ENCODE measurements around the gene AQP10. TPM values are rescaled to one million over a fixed set of nuclear protein-coding genes. Genes with fewer than 3 reads are reported as not detected.
A peak's percentile ranks its signal among the peaks of the same experiment; 100 is the strongest.

Gene AQP10
- total and polyA plus RNA-seq, 9 of the 15 experiments (the other 6 are each of a cell fraction or from before 2014, with no cell fraction given) = 0.37 to 9.7 (median 1.9) TPM

GRCh38 chr1:154320882-154321608 is at the start of gene AQP10 (continued):
- TF ChIP-seq FOXA3 (CRISPR knock-in tag; conservative IDR thresholded peaks at IDR 0.05 in 1 of 2, IDR thresholded peaks at IDR 0.05 in 1 of 2) (no peak), RERE (CRISPR knock-in tag; IDR thresholded peaks at IDR 0.05; ENCODE audit: borderline replicate concordance) (no peak), SRSF9 (IDR thresholded peaks at IDR 0.05; ENCODE audit: borderline replicate concordance, low read depth, low read length) (no peak), ETV5 (CRISPR knock-in tag; IDR thresholded peaks at IDR 0.05; ENCODE audit: low read depth) (peak; percentile 76), KHSRP (IDR thresholded peaks at IDR 0.05) (no peak), NR2C1 (IDR thresholded peaks at IDR 0.05) (no peak), NR2C1 (tag; IDR thresholded peaks at IDR 0.05) (no peak), ZNF239 (CRISPR knock-in tag; IDR thresholded peaks at IDR 0.05) (no peak), ZNF217 (CRISPR knock-in tag; IDR thresholded peaks at IDR 0.05) (no peak), HSF4 (CRISPR knock-in tag; IDR thresholded peaks at IDR 0.05; ENCODE audit: borderline replicate concordance) (no peak), CHD2 (IDR thresholded peaks at IDR 0.05; ENCODE audit: low read depth, low read length) (no peak), KDM5B (IDR thresholded peaks at IDR 0.05; ENCODE audit: insufficient replicate concordance, low read depth, low read length) (peak; percentile 72), LARP7 (IDR thresholded peaks at IDR 0.05) (no peak), ZC3H8 (IDR thresholded peaks at IDR 0.05) (no peak), SIN3B (IDR thresholded peaks at IDR 0.05; ENCODE audit: low read depth) (no peak), CGGBP1 (CRISPR knock-in tag; IDR thresholded peaks at IDR 0.05) (no peak), SMC3 (conservative IDR thresholded peaks at IDR 0.05; ENCODE audit: insufficient read depth, low read depth, low read length) (0 out of 2 replicates have a peak, but pooled peaks have one; percentile 12), HNRNPL (IDR thresholded peaks at IDR 0.05; ENCODE audit: low read depth, low read length) (no peak), FOXA1 (IDR thresholded peaks at IDR 0.05; ENCODE audit: borderline replicate concordance) (no peak), TARDBP (IDR thresholded peaks at IDR 0.05) (no peak), ZNF644 (tag; IDR thresholded peaks at IDR 0.05; ENCODE audit: low read depth) (no peak), FUS (optimal IDR thresholded peaks at IDR 0.05; ENCODE audit: low read depth, low read length) (no peak), PPARD (CRISPR knock-in tag; IDR thresholded peaks at IDR 0.05) (no peak), GTF2E2 (tag; IDR thresholded peaks at IDR 0.05) (peak; percentile 64; the same call in 1 of the 2 replicates), CBFA2T3 (IDR thresholded peaks at IDR 0.05) (peak; percentile 90), TFAM (CRISPR knock-in tag; conservative IDR thresholded peaks at IDR 0.05) (no peak), GTF2F1 (IDR thresholded peaks at IDR 0.05; ENCODE audit: low read depth, low read length) (no peak), ZNF143 (CRISPR knock-in tag; IDR thresholded peaks at IDR 0.05) (no peak)
